HL-60 (cell line): Measurements from ENCODE around the gene AIF1L.

Experiments
- DNase-seq, 2 experiments: peaks; one replicate each; pipeline ENCODE4 v3.0.0-alpha.2; 2010 to 2020; ENCODE audit warnings: low read depth in 1 of 2, low spot score in 1 of 2
- H3K27ac ChIP-seq: fragments of 250-450 bp; sonication (Bioruptor Pico); replicated peaks from 2 replicates; pipeline ENCODE4 v1.5.1; 2020; ENCODE audit warnings: mild to moderate bottlenecking, moderate library complexity
- H3K27me3 ChIP-seq: fragments of 250-450 bp; sonication (Bioruptor Pico); 2 replicates; pipeline ENCODE4 v1.5.1; 2021; ENCODE audit warnings: mild to moderate bottlenecking, moderate library complexity; ENCODE audit not compliant: insufficient read depth, poor library complexity, severe bottlenecking
- H3K4me3 ChIP-seq: replicated peaks from 2 replicates; pipeline ENCODE4 v1.5.1; 2011; ENCODE audit warnings: mild to moderate bottlenecking, control low read depth, low read length; ENCODE audit not compliant: insufficient read depth
- CTCF ChIP-seq: IDR thresholded peaks from one replicate; pipeline ENCODE4 v1.5.1; 2011; ENCODE audit warnings: low read length, control low read depth, inconsistent platforms; ENCODE audit not compliant: insufficient read depth
- GABPA ChIP-seq: IDR thresholded peaks from 2 replicates; pipeline ENCODE4 v1.6.1; 2012; ENCODE audit warnings: low read depth
- POLR2AphosphoS5 ChIP-seq: IDR thresholded peaks from 2 replicates; pipeline ENCODE4 v1.6.1; 2012; ENCODE audit warnings: low read depth
- REST ChIP-seq: IDR thresholded peaks from 2 replicates; pipeline ENCODE4 v1.6.1; 2012; ENCODE audit warnings: low read depth; ENCODE audit not compliant: insufficient replicate concordance
- SPI1 ChIP-seq: IDR thresholded peaks from 2 replicates; pipeline ENCODE4 v1.6.1; 2012; ENCODE audit warnings: low read depth, mild to moderate bottlenecking, borderline replicate concordance

AIF1L gene

GRCh38 chr9:131095666-131096268 is 564 bp upstream of the AIF1L start:
- H3K27ac ChIP-seq = no peak overlapping the region
- H3K4me3 ChIP-seq = no peak overlapping the region
- H3K27me3 ChIP-seq = peaks cover 32% of the 10 kb centered on the region
- TF ChIP-seq CTCF (no peak), SPI1 (no peak), GABPA (no peak), REST (no peak), POLR2AphosphoS5 (no peak)
- DNase-seq = no peak

GRCh38 chr9:131097126-131097947 is 1.0 kb downstream of the AIF1L start:
- TF ChIP-seq GABPA = no peak
- TF ChIP-seq CTCF = no peak
- no peak for TF ChIP-seq SPI1
- no peak for TF ChIP-seq POLR2AphosphoS5
- no peak for TF ChIP-seq REST
- no peak overlapping the region for H3K27ac ChIP-seq
- no peak for DNase-seq
- H3K4me3 ChIP-seq = no peak overlapping the region
- peaks cover 32% of the 10 kb centered on the region for H3K27me3 ChIP-seq

- DNase-seq = no peak
- H3K4me3 ChIP-seq = no peak overlapping the region
- peaks cover 32% of the 10 kb centered on the region for H3K27me3 ChIP-seq
- no peak overlapping the region for H3K27ac ChIP-seq
- no peak for TF ChIP-seq REST
- no peak for TF ChIP-seq POLR2AphosphoS5
- TF ChIP-seq SPI1 = no peak
- no peak for TF ChIP-seq GABPA
- no peak for TF ChIP-seq CTCF
Observed at GRCh38 chr9:131097948-131098278, 1.6 kb downstream of the AIF1L start.
